ENCODE data around the gene STRIP1.

- no peak for TF ChIP-seq CTCF (conservative IDR thresholded peaks at IDR 0.05)
- no peak for TF ChIP-seq EZH2 (IDR thresholded peaks at IDR 0.05; ENCODE audit: low read depth)
Measured at GRCh38 chr1:110059133-110059863, 24.9 kb downstream of the STRIP1 start.

Measured in PC-9 (cell line).